HFFc6 (cell line): Measurements from ENCODE around the gene BHLHE40. TPM values are rescaled to one million over a fixed set of nuclear protein-coding genes. Genes with fewer than 3 reads are reported as not detected.

Source experiments
- DNase-seq: peaks from one replicate; pipeline ENCODE4 v3.0.0-alpha.2; 2018
- H3K27ac Mint-ChIP-seq: 2 replicates; pipeline ENCODE4 v1.8.0; 2020; ENCODE audit warnings: mild to moderate bottlenecking, mixed read lengths
- H3K27me3 Mint-ChIP-seq: 2 replicates; pipeline ENCODE4 v1.8.0; 2021; ENCODE audit warnings: mild to moderate bottlenecking, moderate library complexity, mixed read lengths; ENCODE audit not compliant: insufficient read depth
- H3K36me3 Mint-ChIP-seq: 2 replicates; pipeline ENCODE4 v1.8.0; 2021; ENCODE audit warnings: low read depth, mixed read lengths
- H3K4me1 Mint-ChIP-seq: 2 replicates; pipeline ENCODE4 v1.8.0; 2020; ENCODE audit warnings: low read depth, mixed read lengths
- H3K4me3 Mint-ChIP-seq: 2 replicates; pipeline ENCODE4 v1.8.0; 2020; ENCODE audit warnings: mild to moderate bottlenecking, moderate library complexity, mixed read lengths
- H3K9me3 Mint-ChIP-seq: 2 replicates; pipeline ENCODE4 v1.8.0; 2020; ENCODE audit warnings: mild to moderate bottlenecking, mixed read lengths
- CTCF ChIP-seq: fragments of 200-600 bp; sonication (generic); IDR thresholded peaks from 2 replicates; pipeline ENCODE4 v1.5.0; 2021; ENCODE audit warnings: antibody characterized with exemption, mild to moderate bottlenecking
- total RNA-seq, 6 experiments: library from RNA; stranded (reverse); fragmentation: NEBNext Ultra II Directional; extraction: Animal tissue kit (Norgen Biotek cat#: 25700); gene quantifications; 2 replicates in 1 of 6; 3 replicates in 5 of 6; pipeline ENCODE4 v1.2.3, GENCODE V29; 2021

The BHLHE40 gene
- total RNA-seq, 6 experiments from 2014 or later, result 10.2 to 11.8 (median 10.7) TPM

GRCh38 chr3:4992118-4992517, 12.9 kb downstream of the BHLHE40 start:
- no peak for TF ChIP-seq CTCF
- Mint-ChIP-seq H3K4me3 (no peak overlapping the region), H3K27me3 (no peaks in the 10 kb centered on the region), H3K27ac (no peak overlapping the region), H3K36me3 (no peaks in the 10 kb centered on the region), H3K4me1 (peaks cover 50% of the 10 kb centered on the region), H3K9me3 (no peaks in the 10 kb centered on the region)
- no peak for DNase-seq

GRCh38 chr3:4993276-4994143, 14.3 kb downstream of the BHLHE40 start:
- Mint-ChIP-seq H3K27me3 (no peaks in the 10 kb centered on the region), H3K4me3 (no peak overlapping the region), H3K4me1 (peaks cover 48% of the 10 kb centered on the region), H3K9me3 (no peaks in the 10 kb centered on the region), H3K36me3 (no peaks in the 10 kb centered on the region), H3K27ac (peak overlapping the region; percentile 59)
- DNase-seq, result no peak
- no peak for TF ChIP-seq CTCF

GRCh38 chr3:4994144-4994730, 15.0 kb downstream of the BHLHE40 start:
- Mint-ChIP-seq H3K27me3 (no peaks in the 10 kb centered on the region), H3K4me3 (peak overlapping the region; percentile 75), H3K36me3 (no peaks in the 10 kb centered on the region), H3K27ac (peak overlapping the region; percentile 99), H3K9me3 (no peaks in the 10 kb centered on the region), H3K4me1 (peaks cover 48% of the 10 kb centered on the region)
- DNase-seq, result peak; percentile 77
- TF ChIP-seq CTCF, result no peak

- no peak for TF ChIP-seq CTCF
- Mint-ChIP-seq H3K9me3 (no peaks in the 10 kb centered on the region), H3K4me1 (peaks cover 48% of the 10 kb centered on the region), H3K27me3 (no peaks in the 10 kb centered on the region), H3K4me3 (peak overlapping the region; percentile 75), H3K36me3 (no peaks in the 10 kb centered on the region), H3K27ac (peak overlapping the region; percentile 99)
- peak; percentile 93 for DNase-seq
Measured at GRCh38 chr3:4994823-4995499, 15.7 kb downstream of the BHLHE40 start.

- Mint-ChIP-seq H3K4me3 (peak overlapping the region; percentile 24), H3K27me3 (no peaks in the 10 kb centered on the region), H3K4me1 (peaks cover 48% of the 10 kb centered on the region), H3K9me3 (no peaks in the 10 kb centered on the region), H3K36me3 (no peaks in the 10 kb centered on the region), H3K27ac (peak overlapping the region; percentile 99)
- peak; percentile 83 for DNase-seq
- TF ChIP-seq CTCF, result no peak
Measured at GRCh38 chr3:4995500-4996053, 16.3 kb downstream of the BHLHE40 start.
